HFFc6 (cell line): ENCODE measurements around the gene FNDC3B. TPM values are rescaled to one million over a fixed set of nuclear protein-coding genes. Genes with fewer than 3 reads are reported as not detected.

Experiments used
- DNase-seq: peaks from one replicate; pipeline ENCODE4 v3.0.0-alpha.2; 2018
- H3K27ac Mint-ChIP-seq: 2 replicates; pipeline ENCODE4 v1.8.0; 2020; ENCODE audit warnings: mild to moderate bottlenecking, mixed read lengths
- H3K27me3 Mint-ChIP-seq: 2 replicates; pipeline ENCODE4 v1.8.0; 2021; ENCODE audit warnings: mild to moderate bottlenecking, moderate library complexity, mixed read lengths; ENCODE audit not compliant: insufficient read depth
- H3K36me3 Mint-ChIP-seq: 2 replicates; pipeline ENCODE4 v1.8.0; 2021; ENCODE audit warnings: low read depth, mixed read lengths
- H3K4me1 Mint-ChIP-seq: 2 replicates; pipeline ENCODE4 v1.8.0; 2020; ENCODE audit warnings: low read depth, mixed read lengths
- H3K4me3 Mint-ChIP-seq: 2 replicates; pipeline ENCODE4 v1.8.0; 2020; ENCODE audit warnings: mild to moderate bottlenecking, moderate library complexity, mixed read lengths
- H3K9me3 Mint-ChIP-seq: 2 replicates; pipeline ENCODE4 v1.8.0; 2020; ENCODE audit warnings: mild to moderate bottlenecking, mixed read lengths
- CTCF ChIP-seq: fragments of 200-600 bp; sonication (generic); IDR thresholded peaks from 2 replicates; pipeline ENCODE4 v1.5.0; 2021; ENCODE audit warnings: antibody characterized with exemption, mild to moderate bottlenecking
- total RNA-seq, 6 experiments: library from RNA; stranded (reverse); fragmentation: NEBNext Ultra II Directional; extraction: Animal tissue kit (Norgen Biotek cat#: 25700); gene quantifications; 2 replicates in 1 of 6; 3 replicates in 5 of 6; pipeline ENCODE4 v1.2.3, GENCODE V29; 2021

The FNDC3B gene
- total RNA-seq, 6 experiments from 2014 or later, result 133 to 192 (median 155) TPM

DNA sequence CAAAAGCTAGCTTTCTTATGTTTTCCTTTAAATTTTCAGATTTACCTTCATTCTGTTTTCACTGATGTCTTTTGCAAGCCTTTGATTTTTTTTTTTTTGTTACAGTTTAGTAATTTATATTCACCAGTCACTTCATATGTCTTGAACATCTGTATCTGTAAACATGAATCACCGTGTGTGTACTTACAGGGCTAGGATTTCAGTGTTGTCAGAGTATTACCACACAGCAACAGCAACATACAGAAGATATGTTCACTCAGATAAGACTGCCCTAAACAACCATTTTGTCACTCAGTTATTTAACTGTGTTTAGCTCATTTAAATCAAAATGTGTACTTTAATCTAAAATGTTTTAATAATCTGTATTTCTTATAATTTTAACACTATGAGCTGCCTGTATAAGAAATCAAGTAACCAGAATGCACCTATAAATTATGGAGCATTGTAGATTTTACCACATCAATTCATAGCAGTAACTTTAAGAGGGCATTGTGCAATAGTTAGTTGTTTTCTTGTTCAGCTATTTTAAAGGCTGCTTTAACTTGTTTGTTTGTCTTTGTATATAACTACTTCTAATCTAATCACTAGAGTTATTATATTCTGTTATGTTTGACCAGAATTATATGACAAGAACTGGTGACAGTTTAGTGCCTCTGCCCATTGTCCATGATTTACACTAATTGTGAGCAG is 358.5 kb downstream of the FNDC3B start:
- DNase-seq, result no peak
- H3K27ac Mint-ChIP-seq, result no peak overlapping the region
- no peaks in the 10 kb centered on the region for H3K9me3 Mint-ChIP-seq
- peaks cover 36% of the 10 kb centered on the region for H3K36me3 Mint-ChIP-seq
- peaks cover 5% of the 10 kb centered on the region; the same call in 1 of the 2 replicates for H3K4me1 Mint-ChIP-seq
- H3K27me3 Mint-ChIP-seq, result peaks cover 11% of the 10 kb centered on the region
- H3K4me3 Mint-ChIP-seq, result no peak overlapping the region
- TF ChIP-seq CTCF, result no peak

GRCh38 chr3:172398484-172398883 is 359.1 kb downstream of the FNDC3B start:
- Mint-ChIP-seq H3K4me3 (no peak overlapping the region), H3K36me3 (peaks cover 36% of the 10 kb centered on the region), H3K27me3 (peaks cover 7% of the 10 kb centered on the region), H3K4me1 (peaks cover 1% of the 10 kb centered on the region; the same call in 1 of the 2 replicates), H3K27ac (no peak overlapping the region), H3K9me3 (no peaks in the 10 kb centered on the region)
- DNase-seq, result no peak
- no peak for TF ChIP-seq CTCF

- H3K4me3 Mint-ChIP-seq, result no peak overlapping the region
Measured at GRCh38 chr3:172402090-172402489, 362.7 kb downstream of the FNDC3B start.

GRCh38 chr3:172402892-172403643 is 363.7 kb downstream of the FNDC3B start:
- H3K4me1 Mint-ChIP-seq, result no peaks in the 10 kb centered on the region
- H3K4me3 Mint-ChIP-seq, result no peak overlapping the region
- DNase-seq, result no peak
- TF ChIP-seq CTCF, result no peak
- peak overlapping the region; percentile 7; the same call in 1 of the 2 replicates for H3K27ac Mint-ChIP-seq
- H3K9me3 Mint-ChIP-seq, result no peaks in the 10 kb centered on the region
- H3K27me3 Mint-ChIP-seq, result peaks cover 11% of the 10 kb centered on the region
- peaks cover 31% of the 10 kb centered on the region for H3K36me3 Mint-ChIP-seq

More at GRCh38 chr3:172402090-172402489, 362.7 kb downstream of the FNDC3B start:
- no peaks in the 10 kb centered on the region for H3K9me3 Mint-ChIP-seq
- DNase-seq, result no peak
- TF ChIP-seq CTCF, result no peak
- no peak overlapping the region; the same call in 1 of the 2 replicates for H3K27ac Mint-ChIP-seq
- no peaks in the 10 kb centered on the region for H3K4me1 Mint-ChIP-seq
- H3K27me3 Mint-ChIP-seq, result peaks cover 11% of the 10 kb centered on the region
- H3K36me3 Mint-ChIP-seq, result peaks cover 31% of the 10 kb centered on the region

DNA sequence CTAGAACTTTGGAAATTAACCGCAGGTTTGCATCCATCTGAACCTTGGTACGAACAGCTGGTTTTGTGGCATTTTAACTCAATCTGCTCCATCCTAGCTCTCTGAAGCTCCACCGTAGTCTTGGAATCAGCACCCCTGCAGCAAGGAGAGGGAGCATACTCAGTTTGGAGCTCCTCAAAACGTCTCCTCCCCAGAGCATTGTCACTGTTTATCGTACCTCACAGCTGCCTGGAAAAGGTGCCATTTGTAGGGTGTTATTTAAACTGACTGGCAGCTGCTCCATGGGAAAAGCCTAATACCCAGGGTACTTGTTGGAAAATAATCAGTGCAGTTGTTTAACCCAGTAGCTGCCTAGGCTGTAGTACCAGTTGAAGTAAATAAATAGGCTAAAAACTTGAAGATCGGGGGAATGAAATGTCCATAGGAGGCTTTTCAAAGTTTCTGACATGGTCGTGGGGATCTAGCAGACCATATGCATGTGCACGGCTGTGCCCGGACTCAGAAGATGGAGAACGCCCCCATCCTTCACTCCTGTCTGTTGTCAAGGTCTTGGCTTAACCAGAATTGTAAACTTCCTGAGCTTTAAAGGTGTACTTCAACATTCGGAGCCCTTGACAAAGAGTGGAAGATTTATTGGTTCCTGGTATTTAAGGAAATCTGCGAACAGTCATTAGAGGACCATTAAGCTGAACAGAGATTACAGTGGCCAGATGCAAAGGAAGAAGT is 365.0 kb downstream of the FNDC3B start:
- Mint-ChIP-seq H3K9me3 (no peaks in the 10 kb centered on the region), H3K4me3 (no peak overlapping the region; the same call in 1 of the 2 replicates), H3K4me1 (no peaks in the 10 kb centered on the region), H3K36me3 (peaks cover 31% of the 10 kb centered on the region), H3K27me3 (peaks cover 11% of the 10 kb centered on the region), H3K27ac (no peak overlapping the region)
- TF ChIP-seq CTCF, result no peak
- DNase-seq, result no peak
